HK-2 (cell line): ENCODE data around the gene LRRK1.
"Not testable (repeated sequence)": the region's sequence is repeated elsewhere in the genome, so short reads cannot be mapped to it uniquely, and the experiment has no call there.

Experiments used
- DNase-seq: peaks from one replicate; pipeline ENCODE4 v3.0.0-alpha.2; 2018; ENCODE audit not compliant: unreplicated experiment

The LRRK1 gene

GRCh38 chr15:101093958-101094357 lies 174.8 kb downstream of the LRRK1 start:
- DNase-seq, result no peak

- not testable (repeated sequence) for DNase-seq
Observed at GRCh38 chr15:101095796-101096406, 176.7 kb downstream of the LRRK1 start.

- no peak for DNase-seq
Observed at GRCh38 chr15:101097111-101097510, 178.0 kb downstream of the LRRK1 start.

- no peak for DNase-seq
Observed at GRCh38 chr15:101099183-101099582, 180.0 kb downstream of the LRRK1 start.

GRCh38 chr15:101100118-101100517 lies 181.0 kb downstream of the LRRK1 start:
- DNase-seq, result no peak

GRCh38 chr15:101100593-101101442 lies 181.7 kb downstream of the LRRK1 start:
- DNase-seq, result no peak

GRCh38 chr15:101101676-101102075 lies 182.5 kb downstream of the LRRK1 start:
- DNase-seq, result no peak

- no peak for DNase-seq
Observed at GRCh38 chr15:101102746-101103145, 183.6 kb downstream of the LRRK1 start.

- no peak for DNase-seq
Observed at GRCh38 chr15:101103598-101103997, 184.4 kb downstream of the LRRK1 start.

- no peak for DNase-seq
Observed at GRCh38 chr15:101104141-101104540, 185.0 kb downstream of the LRRK1 start.

- peak; percentile 13 for DNase-seq
Observed at GRCh38 chr15:101105059-101105891, 186.1 kb downstream of the LRRK1 start.

GRCh38 chr15:101107101-101107500 lies 187.9 kb downstream of the LRRK1 start:
- no peak for DNase-seq

GRCh38 chr15:101107625-101108460 lies 188.7 kb downstream of the LRRK1 start:
- no peak for DNase-seq

- no peak for DNase-seq
Observed at GRCh38 chr15:101108461-101108775, 189.3 kb downstream of the LRRK1 start.

GRCh38 chr15:101108791-101109190 lies 189.6 kb downstream of the LRRK1 start:
- DNase-seq, result no peak

- DNase-seq, result no peak
Observed at GRCh38 chr15:101110681-101111569, 191.8 kb downstream of the LRRK1 start.

- DNase-seq, result no peak
Observed at GRCh38 chr15:101111570-101112262, 192.6 kb downstream of the LRRK1 start.

- no peak for DNase-seq
Observed at GRCh38 chr15:101112336-101113113, 193.4 kb downstream of the LRRK1 start.
